ENCODE results near the gene EFNA5.

Gene EFNA5

GRCh38 chr5:107541400-107541799 is 129.3 kb downstream of the EFNA5 start:
- Histone ChIP-seq H2AFZ (ENCODE audit: low read depth, low read length) (no peak overlapping the region), H3K4me1 (ENCODE audit: insufficient read depth, low read length) (peaks cover 28% of the 10 kb centered on the region), H3K27ac (ENCODE audit: low read length) (no peak overlapping the region), H3K4me3 (ENCODE audit: low read depth in 1 of 2, low read length in 2 of 2) (no peak overlapping the region), H3K4me2 (ENCODE audit: insufficient read depth, low read length) (no peak overlapping the region), H3K27me3 (ENCODE audit: insufficient read depth, low read length, poor library complexity) (no peaks in the 10 kb centered on the region), H3K79me2 (ENCODE audit: insufficient read depth, low read length) (no peaks in the 10 kb centered on the region), H3K9ac (ENCODE audit: low read depth, low read length) (no peak overlapping the region), H4K20me1 (ENCODE audit: insufficient read depth, low read length) (no peaks in the 10 kb centered on the region; the same call in 1 of the 2 replicates), H3K9me3 (ENCODE audit: insufficient read depth, low read length, severe bottlenecking) (no peaks in the 10 kb centered on the region), H3K36me3 (ENCODE audit: insufficient read depth, low read length) (no peaks in the 10 kb centered on the region)
- no peak for TF ChIP-seq CTCF (IDR thresholded peaks at IDR 0.05; ENCODE audit: borderline replicate concordance, extremely low read depth, low read length, poor library complexity, severe bottlenecking)
- no peak for ATAC-seq (ENCODE audit: insufficient read depth, low read depth)
- DNase-seq = no peak

GRCh38 chr5:107539726-107540330 is 130.9 kb downstream of the EFNA5 start:
- ATAC-seq (ENCODE audit: insufficient read depth, low read depth) (no peak), DNase-seq (no peak)
- Histone ChIP-seq H3K9me3 (ENCODE audit: insufficient read depth, low read length, severe bottlenecking) (no peaks in the 10 kb centered on the region), H3K4me1 (ENCODE audit: insufficient read depth, low read length) (peaks cover 28% of the 10 kb centered on the region), H3K36me3 (ENCODE audit: insufficient read depth, low read length) (no peaks in the 10 kb centered on the region), H3K9ac (ENCODE audit: low read depth, low read length) (no peak overlapping the region), H3K4me2 (ENCODE audit: insufficient read depth, low read length) (no peak overlapping the region), H4K20me1 (ENCODE audit: insufficient read depth, low read length) (no peaks in the 10 kb centered on the region; the same call in 1 of the 2 replicates), H3K4me3 (ENCODE audit: low read depth in 1 of 2, low read length in 2 of 2) (no peak overlapping the region), H3K27ac (ENCODE audit: low read length) (no peak overlapping the region), H3K27me3 (ENCODE audit: insufficient read depth, low read length, poor library complexity) (no peaks in the 10 kb centered on the region), H2AFZ (ENCODE audit: low read depth, low read length) (no peak overlapping the region), H3K79me2 (ENCODE audit: insufficient read depth, low read length) (no peaks in the 10 kb centered on the region)
- no peak for TF ChIP-seq EZH2 (IDR thresholded peaks at IDR 0.05; ENCODE audit: borderline replicate concordance, low read depth, low read length, severe bottlenecking)
- peak; percentile 40 for TF ChIP-seq CTCF (IDR thresholded peaks at IDR 0.05; ENCODE audit: borderline replicate concordance, extremely low read depth, low read length, poor library complexity, severe bottlenecking)

DNA sequence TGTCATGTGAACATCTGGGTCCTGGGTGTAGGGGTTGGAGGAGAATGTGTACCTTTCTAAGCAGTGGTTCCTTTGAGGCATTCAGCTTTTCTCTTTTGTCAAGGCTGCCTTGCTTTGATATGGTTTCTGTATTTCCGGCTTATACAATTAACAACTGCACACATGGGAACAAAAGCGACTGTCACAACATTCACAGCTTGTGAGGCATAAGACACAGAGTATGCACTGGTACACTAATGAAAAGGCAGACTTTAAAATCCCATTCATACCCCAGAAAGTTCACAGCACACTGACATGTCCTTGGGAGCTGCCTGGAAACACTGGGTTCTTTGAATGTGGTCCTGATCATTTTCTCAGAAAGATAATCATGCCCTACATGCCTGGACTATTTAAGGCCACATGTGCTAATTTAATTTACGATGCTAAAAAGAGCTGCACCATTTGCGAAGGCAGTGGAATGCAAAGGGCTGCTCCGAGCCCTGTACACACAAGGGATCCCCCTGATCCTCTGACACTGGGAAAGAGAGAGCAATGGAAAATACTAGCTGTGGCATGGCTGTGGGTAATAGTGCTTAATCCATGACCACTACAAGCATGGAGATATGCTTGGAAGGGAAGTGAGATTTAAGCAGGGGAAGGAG is 131.8 kb downstream of the EFNA5 start:
- 0 out of 2 replicates have a peak overlapping the region, but pooled peaks have one; percentile 7 for H2AFZ ChIP-seq (ENCODE audit: low read depth, low read length)
- H4K20me1 ChIP-seq (ENCODE audit: insufficient read depth, low read length) = no peaks in the 10 kb centered on the region; the same call in 1 of the 2 replicates
- peak overlapping the region; percentile 61 for H3K4me2 ChIP-seq (ENCODE audit: insufficient read depth, low read length)
- peak overlapping the region; percentile 75 for H3K27ac ChIP-seq (ENCODE audit: low read length)
- peak overlapping the region; percentile 22; the same call in 1 of the 2 replicates for H3K9ac ChIP-seq (ENCODE audit: low read depth, low read length)
- DNase-seq = peak; percentile 75
- no peaks in the 10 kb centered on the region for H3K9me3 ChIP-seq (ENCODE audit: insufficient read depth, low read length, severe bottlenecking)
- H3K79me2 ChIP-seq (ENCODE audit: insufficient read depth, low read length) = no peaks in the 10 kb centered on the region
- TF ChIP-seq EZH2 (IDR thresholded peaks at IDR 0.05; ENCODE audit: borderline replicate concordance, low read depth, low read length, severe bottlenecking) = no peak
- no peak for TF ChIP-seq CTCF (IDR thresholded peaks at IDR 0.05; ENCODE audit: borderline replicate concordance, extremely low read depth, low read length, poor library complexity, severe bottlenecking)
- peak; percentile 98 for ATAC-seq (ENCODE audit: insufficient read depth, low read depth)
- no peaks in the 10 kb centered on the region for H3K36me3 ChIP-seq (ENCODE audit: insufficient read depth, low read length)
- H3K4me1 ChIP-seq (ENCODE audit: insufficient read depth, low read length) = peaks cover 32% of the 10 kb centered on the region
- H3K4me3 ChIP-seq (ENCODE audit: low read depth in 1 of 2, low read length in 2 of 2) = peak overlapping the region in 1 of 2 experiments; percentile 42; a peak in 2 of 4 replicates
- H3K27me3 ChIP-seq (ENCODE audit: insufficient read depth, low read length, poor library complexity) = no peaks in the 10 kb centered on the region

All from DND-41 (cell line).